ENCODE results near the gene RD3L.

GRCh38 chr14:103949131-103949790, 6.9 kb upstream of the RD3L start:
- TF ChIP-seq GATA2 (IDR thresholded peaks at IDR 0.05; ENCODE audit: low read depth, low read length) (no peak), GATA3 (IDR thresholded peaks at IDR 0.05; ENCODE audit: low read depth, low read length) (no peak)
